ENCODE results near the gene CES2. TPM values are rescaled to one million over a fixed set of nuclear protein-coding genes. Genes with fewer than 3 reads are reported as not detected.

Gene CES2, protein sequence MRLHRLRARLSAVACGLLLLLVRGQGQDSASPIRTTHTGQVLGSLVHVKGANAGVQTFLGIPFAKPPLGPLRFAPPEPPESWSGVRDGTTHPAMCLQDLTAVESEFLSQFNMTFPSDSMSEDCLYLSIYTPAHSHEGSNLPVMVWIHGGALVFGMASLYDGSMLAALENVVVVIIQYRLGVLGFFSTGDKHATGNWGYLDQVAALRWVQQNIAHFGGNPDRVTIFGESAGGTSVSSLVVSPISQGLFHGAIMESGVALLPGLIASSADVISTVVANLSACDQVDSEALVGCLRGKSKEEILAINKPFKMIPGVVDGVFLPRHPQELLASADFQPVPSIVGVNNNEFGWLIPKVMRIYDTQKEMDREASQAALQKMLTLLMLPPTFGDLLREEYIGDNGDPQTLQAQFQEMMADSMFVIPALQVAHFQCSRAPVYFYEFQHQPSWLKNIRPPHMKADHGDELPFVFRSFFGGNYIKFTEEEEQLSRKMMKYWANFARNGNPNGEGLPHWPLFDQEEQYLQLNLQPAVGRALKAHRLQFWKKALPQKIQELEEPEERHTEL
- total RNA-seq: 28.5 and 30.4 TPM in 2 replicates

DNA sequence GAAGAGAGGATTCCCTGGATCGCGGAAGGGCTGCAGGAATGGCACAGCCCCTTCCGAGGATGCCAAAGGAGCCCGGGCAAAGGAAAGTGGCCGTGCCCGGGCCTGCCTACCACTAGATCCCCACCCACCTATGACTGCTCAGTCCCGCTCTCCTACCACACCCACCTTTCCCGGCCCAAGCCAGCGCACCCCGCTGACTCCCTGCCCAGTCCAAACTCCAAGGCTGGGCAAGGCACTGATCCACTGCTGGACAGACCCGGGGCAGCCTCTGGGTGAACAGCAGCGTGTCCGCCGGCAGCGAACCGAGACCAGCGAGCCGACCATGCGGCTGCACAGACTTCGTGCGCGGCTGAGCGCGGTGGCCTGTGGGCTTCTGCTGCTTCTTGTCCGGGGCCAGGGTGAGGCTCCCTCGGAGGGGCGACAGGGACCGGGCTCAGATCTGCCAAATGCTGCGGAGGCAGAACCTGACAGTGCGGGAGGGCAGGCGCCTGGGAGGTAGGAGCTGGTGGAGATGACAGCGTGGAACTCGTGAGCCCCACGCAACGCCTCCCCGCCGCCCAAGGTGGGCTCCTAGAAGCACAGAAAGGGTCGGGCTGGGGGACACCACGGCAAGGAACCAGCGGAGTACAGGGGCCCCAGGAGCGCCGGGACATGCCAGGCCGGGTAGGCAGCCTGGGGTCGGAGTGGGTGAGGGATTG, at the start of gene CES2:
CES2 (plus strand) TSS at position 203 of the 698 bp plus-strand sequence; CDS start at position 323, 120 bp downstream.

DNA sequence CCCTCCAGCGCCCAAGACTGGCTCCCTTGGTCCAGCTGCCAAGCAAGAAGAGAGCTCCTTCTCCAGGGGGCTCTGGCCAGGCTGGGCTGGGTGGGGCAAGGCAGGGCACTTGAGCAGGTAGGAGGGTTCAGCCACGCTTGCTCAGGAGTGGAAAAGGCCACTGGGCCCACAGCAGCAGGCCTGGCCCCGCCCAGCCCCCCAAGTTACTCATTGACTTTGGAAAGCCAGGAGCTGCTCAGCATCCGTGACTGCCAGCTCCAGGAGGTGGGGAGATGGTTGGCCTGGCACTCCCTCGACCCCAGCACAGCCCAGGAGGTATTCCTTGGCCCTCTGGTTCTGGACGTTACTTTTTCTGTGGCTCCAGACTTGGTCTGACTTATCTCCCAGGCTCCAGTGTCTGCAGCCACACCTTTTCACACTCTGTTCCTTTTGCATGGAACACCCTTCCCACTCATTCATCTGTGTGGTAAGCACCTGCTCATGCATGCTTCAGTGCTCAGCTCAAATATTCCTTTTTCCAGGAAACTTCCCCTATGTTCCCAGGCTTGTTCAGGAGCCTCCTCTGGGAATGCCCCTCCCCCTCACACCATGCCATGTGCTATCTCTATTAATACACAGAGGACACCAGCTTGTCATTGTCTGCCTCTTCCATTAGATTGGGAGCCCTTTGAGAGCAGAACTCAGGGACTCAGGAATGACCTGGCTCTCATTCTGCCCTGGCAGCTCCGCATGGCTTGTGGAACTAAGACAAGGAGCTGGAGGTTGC, 16.3 kb upstream of the CES2 start, which contains the start of gene CDH16:
CDH16 (minus strand) TSS at position 83 of the 766 bp plus-strand sequence. CDS start 820 bp downstream, outside the sequence.

DNA sequence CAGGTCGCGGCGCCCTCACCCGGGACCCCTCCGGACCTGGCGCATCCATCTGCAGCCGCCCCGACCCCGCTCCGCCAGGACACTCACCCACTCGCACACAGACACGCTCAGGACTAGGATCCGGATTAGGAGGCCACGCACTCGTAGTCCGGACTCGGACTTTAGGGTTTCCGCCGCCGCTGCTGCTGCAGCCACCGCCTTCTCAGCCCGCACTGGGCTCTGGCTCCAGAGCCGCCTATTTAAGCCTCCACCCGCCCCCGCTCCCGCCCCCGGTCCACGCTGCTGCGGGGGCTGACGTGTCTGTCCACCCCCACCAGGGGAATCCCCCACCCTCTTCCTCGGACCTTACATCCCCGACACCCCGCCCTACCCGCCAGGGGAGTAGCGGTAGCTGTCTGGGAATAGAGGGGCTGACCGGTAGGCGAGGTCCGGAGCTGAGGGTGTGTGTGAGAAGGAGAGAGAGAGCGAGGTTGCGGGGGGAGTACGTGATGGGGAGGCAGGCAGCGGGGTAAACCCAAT, 9.9 kb upstream of the CES2 start, which contains the start of gene RRAD:
RRAD (minus strand) TSS at position 214 of the 519 bp plus-strand sequence. CDS start 356 bp downstream, outside the sequence.

DNA sequence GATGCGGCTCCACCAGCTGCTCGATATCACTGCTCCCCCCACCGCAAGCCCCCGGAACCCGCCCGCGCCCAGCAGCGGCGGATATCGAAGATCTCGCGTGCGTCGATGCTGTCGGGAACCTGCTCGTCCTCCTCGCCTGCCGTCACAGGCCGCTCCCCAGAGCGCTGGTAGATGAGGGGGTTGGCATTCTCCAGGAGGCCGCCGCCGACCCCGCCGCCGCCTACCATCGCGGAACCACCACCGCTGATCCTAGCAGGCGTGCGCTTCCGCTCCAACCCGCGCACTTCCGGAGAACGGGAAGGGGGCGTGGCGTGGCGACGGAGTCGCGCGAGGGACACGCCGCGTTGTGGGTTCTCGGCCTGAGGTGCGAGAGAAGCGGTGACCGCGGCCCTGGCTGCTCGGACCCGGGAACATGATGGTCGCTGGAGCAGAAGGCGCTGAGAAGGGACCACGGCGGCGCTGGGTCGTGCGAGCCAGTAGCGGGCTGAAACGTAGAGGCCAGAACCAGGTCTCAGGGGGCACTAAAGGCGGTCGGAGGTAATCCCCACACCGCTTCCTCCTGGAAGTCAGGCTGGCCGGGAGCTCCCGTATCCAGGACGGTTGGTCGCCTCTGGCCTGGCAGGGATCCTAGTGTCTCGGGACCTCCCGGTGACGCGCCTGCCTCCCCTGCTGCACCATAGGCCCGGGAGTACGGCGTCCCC, 1.0 kb upstream of the CES2 start, which contains the start of gene CIAO2B:
CIAO2B (minus strand) TSS at position 265 of the 701 bp plus-strand sequence; CDS start at position 227, 38 bp downstream.

DNA sequence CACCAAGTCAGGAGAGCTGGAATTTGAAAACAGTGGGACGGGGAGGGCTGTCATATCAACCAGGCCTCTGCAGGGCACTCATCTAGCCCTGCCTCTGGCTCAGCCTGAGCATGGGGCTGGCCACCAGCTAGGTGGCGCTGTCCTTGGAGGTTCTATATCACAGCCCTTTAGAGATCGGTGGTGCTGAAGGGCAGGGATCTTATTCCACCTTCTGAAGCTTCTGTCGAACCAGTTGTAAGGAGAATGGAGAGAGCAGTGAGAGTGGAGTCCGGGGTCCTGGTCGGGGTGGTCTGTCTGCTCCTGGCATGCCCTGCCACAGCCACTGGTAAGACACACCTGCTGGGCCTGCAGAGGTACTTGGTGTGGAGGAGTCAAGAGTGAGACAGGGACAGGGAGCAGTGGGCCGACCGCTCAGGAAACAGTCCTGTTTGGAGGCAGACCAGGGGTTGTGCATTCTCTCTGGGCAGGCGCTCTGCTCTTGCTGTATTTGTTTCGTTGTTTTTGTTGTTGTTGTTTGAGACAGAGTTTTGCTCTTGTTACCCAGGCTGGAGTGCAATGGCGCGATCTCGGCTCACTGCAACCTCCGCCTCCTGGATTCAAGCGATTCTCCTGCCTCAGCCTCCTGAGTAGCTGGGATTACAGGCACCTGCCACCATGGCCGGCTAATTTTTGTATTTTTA, 25.9 kb downstream of the CES2 start, which contains the start of gene CES3:
CES3 (plus strand) TSS at position 202 of the 680 bp plus-strand sequence; CDS start at position 244, 42 bp downstream.

DNA sequence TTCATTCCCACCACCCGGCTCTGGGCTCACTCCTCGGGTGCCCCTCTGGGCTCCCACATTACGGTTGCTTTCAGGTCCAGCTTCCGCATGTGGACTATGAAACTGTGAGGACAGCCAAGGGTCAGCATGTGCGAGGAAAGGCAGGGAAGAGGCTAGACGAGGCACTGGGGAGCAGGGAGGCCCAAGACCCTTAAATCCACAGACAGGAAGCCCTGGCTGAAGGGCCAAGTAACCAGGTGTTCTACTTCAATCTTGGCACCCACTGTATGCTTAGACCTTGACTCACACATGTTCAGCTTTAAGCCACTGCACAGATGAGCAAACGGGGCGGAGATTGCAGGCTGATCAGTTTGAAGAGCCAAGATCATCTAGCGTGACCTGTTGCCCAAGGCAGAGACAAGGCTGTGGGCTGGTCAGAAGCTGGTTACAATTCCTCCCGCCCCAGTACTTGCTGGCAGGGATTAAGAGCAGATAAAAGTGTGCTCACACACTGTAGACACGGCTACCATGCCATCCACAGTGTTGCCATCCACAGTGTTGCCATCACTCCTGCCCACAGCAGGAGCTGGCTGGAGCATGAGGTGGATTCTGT, 53.0 kb downstream of the CES2 start, which contains the start of gene CES4A:
CES4A (plus strand) TSS at position 393 of the 592 bp plus-strand sequence; CDS start at position 577, 184 bp downstream.

Other genes with a start within 250 kb of the CES2 start
- gene CMTM4, start 238.8 kb upstream of the CES2 start, total RNA-seq: 13.0 and 16.0 TPM in 2 replicates
- 151 and 204 TPM in 2 replicates for gene DYNC1LI2, start 183.9 kb upstream of the CES2 start, total RNA-seq
- 0.10 TPM in 1 of 2 replicates, not detected in the other for gene TERB1, start 133.9 kb upstream of the CES2 start, total RNA-seq
- gene NAE1, start 104.5 kb upstream of the CES2 start, total RNA-seq: 51.9 and 66.2 TPM in 2 replicates
- gene CA7, start 91.1 kb upstream of the CES2 start, total RNA-seq: not detected in 2 replicates
- gene PDP2, start 55.0 kb upstream of the CES2 start, total RNA-seq: 8.2 and 12.2 TPM in 2 replicates
- not detected in 2 replicates for gene CDH16, start 16.6 kb upstream of the CES2 start, total RNA-seq
- gene RRAD, start 10.0 kb upstream of the CES2 start, total RNA-seq: under 0.01 and 0.19 TPM in 2 replicates
- 109 and 131 TPM in 2 replicates for gene CIAO2B, start 1.1 kb upstream of the CES2 start, total RNA-seq
- not detected in 2 replicates for gene CES3, start 25.8 kb downstream of the CES2 start, total RNA-seq
- 1.9 and 2.0 TPM in 2 replicates for gene CES4A, start 53.1 kb downstream of the CES2 start, total RNA-seq
- 78.1 and 101 TPM in 2 replicates for gene CBFB, start 93.6 kb downstream of the CES2 start, total RNA-seq
- 14.7 and 15.3 TPM in 2 replicates for gene PHAF1, start 174.4 kb downstream of the CES2 start, total RNA-seq
- 2.3 and 2.4 TPM in 2 replicates for gene B3GNT9, start 215.5 kb downstream of the CES2 start, total RNA-seq
- gene TRADD, start 224.4 kb downstream of the CES2 start, total RNA-seq: 11.9 and 16.0 TPM in 2 replicates
- 7.1 and 9.5 TPM in 2 replicates for gene FBXL8, start 224.4 kb downstream of the CES2 start, total RNA-seq
- 1.3 and 1.6 TPM in 2 replicates for gene HSF4, start 229.2 kb downstream of the CES2 start, total RNA-seq
- gene NOL3, start 235.0 kb downstream of the CES2 start, total RNA-seq: 7.0 and 8.8 TPM in 2 replicates
- 14.1 and 18.3 TPM in 2 replicates for gene MATCAP1, start 248.4 kb downstream of the CES2 start, total RNA-seq

All from vein endothelial cell (primary cell).